ENCODE data around the gene APBB2.

The APBB2 gene

DNA sequence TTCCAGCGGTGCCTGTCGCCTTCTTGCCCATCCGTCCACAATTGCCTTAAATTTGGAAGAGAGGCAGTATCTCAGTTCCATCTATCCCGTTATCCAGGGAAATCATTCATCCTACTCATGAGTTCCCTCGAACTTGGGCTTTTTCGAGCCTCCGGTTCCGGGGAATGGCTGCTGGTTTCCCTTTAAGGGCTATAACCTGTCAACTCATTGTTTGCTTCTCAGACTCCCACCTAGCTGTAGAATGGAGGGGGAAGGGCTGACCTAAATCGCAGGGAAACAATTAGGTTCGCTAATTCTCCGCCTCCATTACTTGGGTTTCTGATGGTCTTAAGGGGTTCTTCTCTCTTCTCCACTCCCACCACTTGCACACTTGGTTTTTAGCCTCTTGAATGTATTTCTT, 43.6 kb upstream of the APBB2 start:
- Histone ChIP-seq H2BK5ac (ENCODE audit: low read depth, low read length, poor library complexity) (no peak overlapping the region), H2BK12ac (ENCODE audit: low read length) (no peak overlapping the region), H3K79me2 (ENCODE audit: control insufficient read depth, insufficient read depth, low read length, poor library complexity) (no peaks in the 10 kb centered on the region), H3K4me1 (ENCODE audit: control insufficient read depth in 1 of 2, insufficient read depth in 2 of 2, low read length in 2 of 2) (peaks cover 6 to 12% of the 10 kb centered on the region in 2 experiments), H4K12ac (ENCODE audit: low read depth, low read length) (no peak overlapping the region), H3K23ac (ENCODE audit: low read length) (no peak overlapping the region), H3K4me3 (ENCODE audit: low read depth, low read length) (peak overlapping the region; percentile 77), H3K36me3 (ENCODE audit: control insufficient read depth in 1 of 2, insufficient read depth in 2 of 2, low read length in 2 of 2) (peaks cover 0 to 5% of the 10 kb centered on the region in 2 experiments), H3K18ac (ENCODE audit: low read length) (no peak overlapping the region), H2BK120ac (ENCODE audit: insufficient read depth, low read length, poor library complexity) (no peak overlapping the region), H4K91ac (ENCODE audit: low read depth, low read length) (no peak overlapping the region), H3K9me3 (ENCODE audit: insufficient read depth, low read depth, low read length) (no peaks in the 10 kb centered on the region), H3K27me3 (ENCODE audit: insufficient read depth, low read length) (peaks cover 12% of the 10 kb centered on the region), H3K4ac (ENCODE audit: low read depth, low read length) (no peak overlapping the region), H4K8ac (ENCODE audit: low read depth, low read length) (no peak overlapping the region), H2AFZ (ENCODE audit: insufficient read depth, low read length, poor library complexity) (no peak overlapping the region), H2AK5ac (ENCODE audit: low read length) (no peak overlapping the region), H3K9ac (ENCODE audit: low read length) (no peak overlapping the region), H3K4me2 (ENCODE audit: low read length) (peak overlapping the region; percentile 81), H3K79me1 (ENCODE audit: low read length) (no peaks in the 10 kb centered on the region), H3K14ac (ENCODE audit: low read length) (no peak overlapping the region), H3K27ac (ENCODE audit: low read depth, low read length) (no peak overlapping the region)
- no peak for DNase-seq
- WGBS (ENCODE audit: extremely low coverage, insufficient coverage, insufficient read length): no CpG with 5 or more reads among the region's 11 CpGs

DNA sequence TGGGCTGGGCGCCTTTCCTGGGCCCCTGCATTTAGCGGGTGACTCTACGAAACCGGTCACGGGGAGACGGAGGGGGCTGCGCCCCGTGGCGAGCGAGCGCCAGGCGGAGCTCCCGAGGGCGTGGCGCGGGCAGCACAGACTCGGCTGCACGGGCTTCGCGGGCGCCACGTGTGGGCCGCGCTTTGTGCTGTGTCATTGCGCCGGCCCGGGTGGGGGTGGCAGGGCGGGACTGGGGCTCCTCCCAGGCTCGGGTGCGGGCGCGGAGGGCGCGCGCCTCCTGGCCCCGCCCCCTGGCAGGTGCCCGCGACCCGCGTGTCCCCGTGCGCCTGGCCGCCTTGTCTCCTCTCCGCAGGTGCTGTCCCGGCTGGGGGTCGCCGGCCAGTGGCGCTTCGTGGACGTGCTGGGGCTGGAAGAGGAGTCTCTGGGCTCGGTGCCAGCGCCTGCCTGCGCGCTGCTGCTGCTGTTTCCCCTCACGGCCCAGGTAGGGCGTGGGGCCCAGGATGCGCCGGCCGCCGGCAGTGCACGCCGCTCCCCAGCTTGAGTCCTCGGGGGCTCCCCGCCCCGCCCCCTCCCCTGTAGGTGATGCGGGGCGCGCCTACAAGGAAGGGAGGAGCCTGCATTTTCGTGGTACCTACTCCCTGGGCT, 43.0 kb upstream of the APBB2 start:
- Histone ChIP-seq H2BK120ac (ENCODE audit: insufficient read depth, low read length, poor library complexity) (no peak overlapping the region), H3K9me3 (ENCODE audit: insufficient read depth, low read depth, low read length) (no peaks in the 10 kb centered on the region), H2AFZ (ENCODE audit: insufficient read depth, low read length, poor library complexity) (no peak overlapping the region), H3K79me1 (ENCODE audit: low read length) (no peaks in the 10 kb centered on the region), H3K23ac (ENCODE audit: low read length) (no peak overlapping the region), H3K9ac (ENCODE audit: low read length) (peak overlapping the region; percentile 65), H2BK5ac (ENCODE audit: low read depth, low read length, poor library complexity) (no peak overlapping the region), H3K18ac (ENCODE audit: low read length) (peak overlapping the region; percentile 21), H4K12ac (ENCODE audit: low read depth, low read length) (no peak overlapping the region), H4K91ac (ENCODE audit: low read depth, low read length) (no peak overlapping the region), H3K79me2 (ENCODE audit: control insufficient read depth, insufficient read depth, low read length, poor library complexity) (no peaks in the 10 kb centered on the region), H3K4me1 (ENCODE audit: control insufficient read depth in 1 of 2, insufficient read depth in 2 of 2, low read length in 2 of 2) (peaks cover 6 to 12% of the 10 kb centered on the region in 2 experiments), H4K8ac (ENCODE audit: low read depth, low read length) (no peak overlapping the region), H2AK5ac (ENCODE audit: low read length) (no peak overlapping the region), H3K14ac (ENCODE audit: low read length) (no peak overlapping the region), H3K4me2 (ENCODE audit: low read length) (peak overlapping the region; percentile 81), H3K4ac (ENCODE audit: low read depth, low read length) (no peak overlapping the region), H3K4me3 (ENCODE audit: low read depth, low read length) (peak overlapping the region; percentile 77), H2BK12ac (ENCODE audit: low read length) (no peak overlapping the region), H3K36me3 (ENCODE audit: control insufficient read depth in 1 of 2, insufficient read depth in 2 of 2, low read length in 2 of 2) (peaks cover 0 to 2% of the 10 kb centered on the region in 2 experiments), H3K27me3 (ENCODE audit: insufficient read depth, low read length) (peaks cover 12% of the 10 kb centered on the region), H3K27ac (ENCODE audit: low read depth, low read length) (no peak overlapping the region)
- DNase-seq: peak in 1 of 2 donors; percentile 42
- WGBS (ENCODE audit: extremely low coverage, insufficient coverage, insufficient read length): no CpG with 5 or more reads among the region's 69 CpGs

DNA sequence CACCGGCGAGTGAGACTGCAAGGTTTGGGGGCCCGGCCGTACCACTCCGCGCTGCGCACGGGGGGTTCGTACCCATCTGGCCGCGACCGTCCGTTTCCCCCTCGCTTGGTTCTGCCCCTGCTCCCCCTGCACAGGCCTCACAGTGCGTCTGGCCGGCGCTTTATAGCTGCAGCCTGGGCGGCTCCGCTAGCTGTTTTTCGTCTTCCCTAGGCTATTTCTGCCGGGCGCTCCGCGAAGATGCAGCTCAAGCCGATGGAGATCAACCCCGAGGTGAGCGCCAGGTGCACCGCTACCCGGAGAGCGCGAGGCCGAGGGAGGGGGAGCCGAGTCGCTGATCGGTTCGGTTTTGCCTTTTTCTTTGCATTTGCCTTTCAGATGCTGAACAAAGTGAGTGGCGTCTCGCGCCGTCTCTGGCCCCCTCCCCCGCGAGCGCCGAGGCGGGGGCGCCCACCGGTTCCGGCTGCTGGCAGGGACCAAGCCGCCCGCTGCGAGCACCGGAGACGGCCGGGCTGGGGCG, 42.5 kb upstream of the APBB2 start, which contains the start of gene UCHL1:
Gene UCHL1, plus strand, starts transcription at position 189 of the 517 bp plus-strand sequence. Its CDS starts 49 bp downstream, at position 238.
- no peak within 1 kb of the TSS for H3K27ac ChIP-seq (ENCODE audit: low read depth, low read length)
- peak within 1 kb of the TSS; percentile 81 for H3K4me2 ChIP-seq (ENCODE audit: low read length)
- peaks cover 0 to 2% of the 10 kb centered on the region in 2 experiments for H3K36me3 ChIP-seq (ENCODE audit: control insufficient read depth in 1 of 2, insufficient read depth in 2 of 2, low read length in 2 of 2)
- H2AFZ ChIP-seq (ENCODE audit: insufficient read depth, low read length, poor library complexity): peak within 1 kb of the TSS; percentile 25
- peak in 1 of 2 donors; percentile 11 for DNase-seq
- no peak within 1 kb of the TSS for H4K91ac ChIP-seq (ENCODE audit: low read depth, low read length)
- H3K4me1 ChIP-seq (ENCODE audit: control insufficient read depth in 1 of 2, insufficient read depth in 2 of 2, low read length in 2 of 2): peaks cover 6 to 12% of the 10 kb centered on the region in 2 experiments
- H2AK5ac ChIP-seq (ENCODE audit: low read length): no peak within 1 kb of the TSS
- H3K23ac ChIP-seq (ENCODE audit: low read length): no peak within 1 kb of the TSS
- no peak within 1 kb of the TSS for H4K12ac ChIP-seq (ENCODE audit: low read depth, low read length)
- H4K8ac ChIP-seq (ENCODE audit: low read depth, low read length): no peak within 1 kb of the TSS
- no peak within 1 kb of the TSS for H2BK5ac ChIP-seq (ENCODE audit: low read depth, low read length, poor library complexity)
- peak within 1 kb of the TSS; percentile 77 for H3K4me3 ChIP-seq (ENCODE audit: low read depth, low read length)
- H3K4ac ChIP-seq (ENCODE audit: low read depth, low read length): no peak within 1 kb of the TSS
- H3K79me2 ChIP-seq (ENCODE audit: control insufficient read depth, insufficient read depth, low read length, poor library complexity): no peaks in the 10 kb centered on the region
- no peaks in the 10 kb centered on the region for H3K79me1 ChIP-seq (ENCODE audit: low read length)
- H2BK120ac ChIP-seq (ENCODE audit: insufficient read depth, low read length, poor library complexity): no peak within 1 kb of the TSS
- H3K18ac ChIP-seq (ENCODE audit: low read length): peak within 1 kb of the TSS; percentile 21
- no peak within 1 kb of the TSS for H3K14ac ChIP-seq (ENCODE audit: low read length)
- peaks cover 12% of the 10 kb centered on the region for H3K27me3 ChIP-seq (ENCODE audit: insufficient read depth, low read length)
- H3K9ac ChIP-seq (ENCODE audit: low read length): peak within 1 kb of the TSS; percentile 65
- no peak within 1 kb of the TSS for H2BK12ac ChIP-seq (ENCODE audit: low read length)
- H3K9me3 ChIP-seq (ENCODE audit: insufficient read depth, low read depth, low read length): no peaks in the 10 kb centered on the region
- WGBS (ENCODE audit: extremely low coverage, insufficient coverage, insufficient read length): no CpG with 5 or more reads among the region's 55 CpGs

DNA sequence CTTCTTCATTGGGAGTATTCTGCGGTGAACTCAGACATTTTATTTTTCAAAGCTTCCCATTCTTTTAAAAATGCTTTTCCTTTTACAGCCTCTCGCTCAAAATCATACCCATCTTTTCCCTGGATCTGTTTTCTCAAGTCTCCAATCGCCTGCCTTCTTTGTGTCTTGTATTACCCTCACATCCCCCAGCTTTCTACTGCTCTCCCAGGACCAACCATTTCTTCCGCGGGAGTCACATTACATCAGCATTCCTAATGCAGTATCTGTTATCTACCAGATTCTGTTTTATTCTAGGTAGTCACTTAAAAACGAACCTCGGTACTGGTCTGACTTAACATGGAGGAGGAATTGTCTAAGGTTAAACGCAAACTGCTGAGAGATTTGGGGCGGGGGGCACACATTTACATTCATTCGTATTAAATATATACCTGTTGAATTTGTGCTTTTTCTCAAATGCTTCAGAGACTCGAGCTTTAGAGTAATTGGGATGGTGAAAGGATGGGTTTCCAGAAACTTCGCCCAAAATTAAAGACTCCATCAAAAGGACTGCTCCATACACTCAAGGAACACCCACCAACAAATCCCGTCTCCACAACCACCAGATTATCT, 41.9 kb upstream of the APBB2 start:
- H4K8ac ChIP-seq (ENCODE audit: low read depth, low read length): no peak overlapping the region
- no CpG with 5 or more reads among the region's 13 CpGs for WGBS (ENCODE audit: extremely low coverage, insufficient coverage, insufficient read length)
- no peak overlapping the region for H2AK5ac ChIP-seq (ENCODE audit: low read length)
- H3K18ac ChIP-seq (ENCODE audit: low read length): no peak overlapping the region
- H3K9me3 ChIP-seq (ENCODE audit: insufficient read depth, low read depth, low read length): no peaks in the 10 kb centered on the region
- no peak overlapping the region for H3K4ac ChIP-seq (ENCODE audit: low read depth, low read length)
- peak overlapping the region; percentile 81 for H3K4me2 ChIP-seq (ENCODE audit: low read length)
- H3K27me3 ChIP-seq (ENCODE audit: insufficient read depth, low read length): peaks cover 12% of the 10 kb centered on the region
- no peak overlapping the region for H2AFZ ChIP-seq (ENCODE audit: insufficient read depth, low read length, poor library complexity)
- no peak overlapping the region for H3K9ac ChIP-seq (ENCODE audit: low read length)
- H3K4me3 ChIP-seq (ENCODE audit: low read depth, low read length): peak overlapping the region; percentile 77
- H3K4me1 ChIP-seq (ENCODE audit: control insufficient read depth in 1 of 2, insufficient read depth in 2 of 2, low read length in 2 of 2): peaks cover 6 to 12% of the 10 kb centered on the region in 2 experiments
- no peak overlapping the region for H3K14ac ChIP-seq (ENCODE audit: low read length)
- H2BK5ac ChIP-seq (ENCODE audit: low read depth, low read length, poor library complexity): no peak overlapping the region
- H3K79me1 ChIP-seq (ENCODE audit: low read length): no peaks in the 10 kb centered on the region
- H3K27ac ChIP-seq (ENCODE audit: low read depth, low read length): no peak overlapping the region
- no peak overlapping the region for H4K91ac ChIP-seq (ENCODE audit: low read depth, low read length)
- H3K79me2 ChIP-seq (ENCODE audit: control insufficient read depth, insufficient read depth, low read length, poor library complexity): no peaks in the 10 kb centered on the region
- no peak overlapping the region for H3K23ac ChIP-seq (ENCODE audit: low read length)
- no peak overlapping the region for H2BK12ac ChIP-seq (ENCODE audit: low read length)
- no peak overlapping the region for H4K12ac ChIP-seq (ENCODE audit: low read depth, low read length)
- no peaks in the 10 kb centered on the region for H3K36me3 ChIP-seq (ENCODE audit: control insufficient read depth in 1 of 2, insufficient read depth in 2 of 2, low read length in 2 of 2)
- no peak overlapping the region for H2BK120ac ChIP-seq (ENCODE audit: insufficient read depth, low read length, poor library complexity)
- no peak for DNase-seq
